Skeletal muscle cell (primary cell): ENCODE data around the gene SERPINE2.

Experiments
- DNase-seq: peaks from one replicate; pipeline ENCODE4 v3.0.0-alpha.2; 2010; ENCODE audit warnings: low read depth
- H3K4me3 ChIP-seq: 2 replicates; pipeline ENCODE4 v1.5.1; 2011; ENCODE audit warnings: low read depth, mild to moderate bottlenecking, control low read depth, low read length, moderate library complexity

The SERPINE2 gene

GRCh38 chr2:224039080-224039769 is at the start of gene SERPINE2:
TSS of gene SERPINE2 (minus strand) at chr2:224039286. CDS start at chr2:224001900, 37,386 bp downstream.
- no peak for DNase-seq
- peak within 1 kb of the TSS; percentile 70 for H3K4me3 ChIP-seq

- DNase-seq = peak; percentile 88
These were observed 47.3 kb upstream of the SERPINE2 start for GRCh38 chr2:224086226-224086914.

GRCh38 chr2:224085811-224086210 is 46.7 kb upstream of the SERPINE2 start:
- H3K4me3 ChIP-seq = no peak overlapping the region
- no peak for DNase-seq

More at GRCh38 chr2:224086226-224086914, 47.3 kb upstream of the SERPINE2 start:
- no peak overlapping the region for H3K4me3 ChIP-seq

GRCh38 chr2:224085246-224085645 is 46.2 kb upstream of the SERPINE2 start:
- peak; percentile 70 for DNase-seq
- H3K4me3 ChIP-seq = no peak overlapping the region

DNA sequence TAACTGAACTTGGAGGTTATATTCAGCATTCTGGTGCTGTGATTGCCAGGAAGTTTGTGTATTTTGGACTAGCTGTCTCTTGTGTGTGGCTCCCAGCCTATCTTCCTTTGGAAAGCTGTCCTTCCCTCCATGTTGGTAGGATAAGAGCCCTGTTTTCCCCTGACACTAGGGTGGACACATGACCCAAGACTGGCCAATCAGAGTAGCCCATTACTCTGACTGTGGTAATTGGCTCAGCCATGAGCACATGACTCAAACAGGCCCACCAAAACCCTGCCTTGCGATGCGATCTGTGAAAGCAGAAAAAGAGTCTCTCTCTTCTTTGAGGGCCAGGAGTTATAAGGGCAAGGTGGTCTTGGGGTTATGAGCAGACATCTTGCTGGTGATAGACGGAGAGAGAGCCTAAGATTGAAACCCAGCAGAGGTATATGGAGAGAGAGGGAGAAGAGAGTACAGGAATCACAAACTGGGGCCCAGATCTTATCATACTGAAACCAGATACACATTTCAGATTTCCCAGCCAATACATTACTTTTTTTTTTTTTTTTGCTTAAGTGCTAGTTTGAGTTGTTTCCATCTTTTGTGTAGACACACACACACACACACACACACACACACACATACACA is 45.3 kb upstream of the SERPINE2 start:
- H3K4me3 ChIP-seq = no peak overlapping the region
- DNase-seq = no peak

DNA sequence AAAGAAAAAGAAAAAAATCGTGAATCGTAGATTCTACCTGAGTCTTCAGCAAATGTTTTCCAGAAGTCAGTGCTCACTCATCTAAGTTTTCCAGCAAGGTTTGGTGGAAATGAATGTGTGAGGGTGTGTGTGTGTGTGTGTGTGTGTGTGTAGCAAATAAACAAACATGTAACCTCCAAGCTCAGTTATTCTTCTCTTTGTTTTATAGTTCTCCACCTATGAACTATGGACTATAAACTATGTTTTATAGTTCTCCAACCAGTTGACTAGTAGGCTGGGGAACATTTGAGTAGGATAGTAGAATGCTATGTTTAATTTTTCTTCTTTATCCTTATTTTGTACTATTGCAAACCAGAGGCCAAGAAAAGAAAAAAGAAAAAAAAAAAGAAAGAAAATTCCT is 44.6 kb upstream of the SERPINE2 start:
- DNase-seq = no peak
- H3K4me3 ChIP-seq = no peak overlapping the region

GRCh38 chr2:224078656-224079055 is 39.6 kb upstream of the SERPINE2 start:
- H3K4me3 ChIP-seq = no peak overlapping the region
- DNase-seq = no peak

GRCh38 chr2:224077773-224078507 is 38.9 kb upstream of the SERPINE2 start:
- no peak overlapping the region for H3K4me3 ChIP-seq
- no peak for DNase-seq

DNA sequence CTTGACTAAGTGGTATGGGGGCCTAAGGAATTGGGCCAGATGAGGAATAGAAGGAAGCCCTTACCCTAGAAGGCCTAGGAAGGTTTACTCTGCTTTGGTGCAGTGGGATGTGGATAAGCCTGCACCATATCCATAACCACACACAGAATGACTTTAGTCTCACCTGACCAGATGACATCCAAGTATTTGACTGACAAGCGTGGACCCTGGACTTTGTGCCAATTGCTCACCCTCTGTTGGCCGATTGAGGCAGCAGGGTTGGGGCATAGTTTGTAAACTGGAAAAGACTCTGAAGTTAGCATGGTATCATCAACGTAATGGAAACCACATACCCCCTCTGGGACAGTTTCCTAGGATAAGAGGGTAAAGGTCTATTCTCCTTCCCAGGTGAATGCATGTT is 36.5 kb upstream of the SERPINE2 start:
- no peak for DNase-seq
- no peak overlapping the region for H3K4me3 ChIP-seq

GRCh38 chr2:224073676-224074075 is 34.6 kb upstream of the SERPINE2 start:
- no peak overlapping the region for H3K4me3 ChIP-seq
- no peak for DNase-seq

DNA sequence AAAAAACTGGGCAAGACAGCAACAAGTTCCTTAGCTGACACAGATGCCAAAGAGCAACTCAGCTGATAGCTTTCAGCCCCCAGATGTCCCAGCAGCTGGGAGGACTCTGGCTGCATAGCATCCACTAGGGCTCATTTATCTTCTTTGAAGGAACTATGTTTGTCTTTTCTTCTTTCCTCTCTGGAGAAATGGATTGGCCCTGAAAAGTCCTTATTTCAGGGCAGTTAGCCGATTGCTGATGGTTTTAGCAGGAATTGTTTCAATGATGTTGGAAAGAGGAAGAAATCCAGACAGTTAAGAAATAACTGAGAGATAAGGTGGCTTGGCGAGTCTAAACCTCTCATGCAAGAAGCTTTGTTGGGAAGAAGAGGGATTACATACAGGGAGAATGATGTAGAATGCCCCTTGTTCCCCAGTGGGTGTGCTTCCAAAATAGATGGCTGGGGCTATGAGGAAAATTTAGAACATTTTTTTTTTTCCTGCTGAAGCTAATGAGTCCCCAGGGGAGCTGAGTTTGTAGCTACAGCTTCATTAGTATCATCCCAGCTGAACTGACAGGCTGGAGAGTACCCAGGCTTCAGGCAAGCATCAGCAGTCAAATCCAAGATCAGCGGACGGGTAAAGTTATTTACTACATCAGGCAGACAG is 33.6 kb upstream of the SERPINE2 start:
- no peak overlapping the region for H3K4me3 ChIP-seq
- no peak for DNase-seq

GRCh38 chr2:224069172-224069571 is 30.1 kb upstream of the SERPINE2 start:
- DNase-seq = no peak
- H3K4me3 ChIP-seq = no peak overlapping the region

DNA sequence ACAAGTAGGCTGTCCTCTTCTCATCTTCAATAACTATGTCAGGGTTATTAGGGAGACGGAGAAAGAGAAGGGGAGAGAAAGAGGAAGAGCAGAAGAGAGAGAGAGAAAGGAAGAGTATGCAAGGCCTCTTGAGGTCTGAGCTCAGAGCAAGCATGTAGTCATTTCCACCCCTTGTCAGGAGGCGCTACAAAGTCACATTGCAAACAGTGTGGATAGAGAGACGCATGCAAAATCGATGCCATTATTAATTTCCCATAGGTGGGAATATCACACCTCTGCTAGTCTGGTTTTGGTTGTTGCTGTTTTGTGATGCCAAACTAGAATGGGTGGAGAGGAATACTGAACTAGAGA is 24.2 kb upstream of the SERPINE2 start:
- H3K4me3 ChIP-seq = no peak overlapping the region
- DNase-seq = no peak

GRCh38 chr2:224062481-224063297 is 23.6 kb upstream of the SERPINE2 start:
- no peak overlapping the region for H3K4me3 ChIP-seq
- no peak for DNase-seq

- no peak for DNase-seq
- no peak overlapping the region for H3K4me3 ChIP-seq
These were observed 21.8 kb upstream of the SERPINE2 start for GRCh38 chr2:224060783-224061482.

- no peak overlapping the region for H3K4me3 ChIP-seq
- no peak for DNase-seq
These were observed 20.1 kb upstream of the SERPINE2 start for GRCh38 chr2:224059178-224059577.

- H3K4me3 ChIP-seq = no peak overlapping the region
- DNase-seq = no peak
These were observed 19.1 kb upstream of the SERPINE2 start for GRCh38 chr2:224058048-224058775.

GRCh38 chr2:224056889-224057288 is 17.8 kb upstream of the SERPINE2 start:
- DNase-seq = no peak
- H3K4me3 ChIP-seq = no peak overlapping the region
